ENCODE data around the gene INPP5A. TPM values are rescaled to one million over a fixed set of nuclear protein-coding genes. Genes with fewer than 3 reads are reported as not detected.

Gene INPP5A
- total and polyA plus RNA-seq, 10 of the 15 experiments (the other 5 are each of a cell fraction or from before 2014, with no cell fraction given) = 0.52 to 15.0 (median 6.3) TPM

GRCh38 chr10:132600416-132600815 is 62.8 kb downstream of the INPP5A start:
- H3K4me3 ChIP-seq = no peak overlapping the region
- BruUV-seq (replicated peaks) = no TSS peak
- ChIA-PET CTCF (no interaction called here), POLR2A (no interaction called here), RAD21 (ENCODE audit: unreplicated experiment) (no interaction called here), SMC1A (ENCODE audit: uncharacterized antibody, unreplicated experiment) (no interaction called here)
- H3K4me2 ChIP-seq (ENCODE audit: control insufficient read depth, insufficient read depth) = no peak overlapping the region
- no peak for FAIRE-seq
- no peak overlapping the region for H2AFZ ChIP-seq (ENCODE audit: control insufficient read depth, low read depth, low read length)
- H3K79me2 ChIP-seq (ENCODE audit: control insufficient read depth, insufficient read depth, low read length) = peaks cover 4% of the 10 kb centered on the region; the same call in 1 of the 2 replicates
- H3K27ac ChIP-seq (ENCODE audit: control insufficient read depth, insufficient read depth) = no peak overlapping the region
- H3K9ac ChIP-seq (ENCODE audit: control insufficient read depth, insufficient read depth, low read length) = no peak overlapping the region
- no peak for DNase-seq (ENCODE audit: low read depth, low spot score)
- in situ Hi-C loops (cut with MboI) = no loop called here
- no peaks in the 10 kb centered on the region for H3K4me1 ChIP-seq (ENCODE audit: control insufficient read depth, insufficient read depth, low read length)
- H3K27me3 ChIP-seq (replicated peaks in 1 of 2; ENCODE audit: control insufficient read depth in 2 of 2, insufficient read depth in 2 of 2, low read length in 1 of 2) = no peaks in the 10 kb centered on the region
- H4K20me1 ChIP-seq (ENCODE audit: control insufficient read depth, insufficient read depth) = no peaks in the 10 kb centered on the region
- TF ChIP-seq EED (IDR thresholded peaks at IDR 0.05; ENCODE audit: low read depth) = no peak
- no peak for TF ChIP-seq POLR2AphosphoS2 (IDR thresholded peaks at IDR 0.05; ENCODE audit: low read depth, low read length)
- no peak for TF ChIP-seq ZBTB11 (CRISPR knock-in tag; IDR thresholded peaks at IDR 0.05)
- no peak for ATAC-seq
- H3K36me3 ChIP-seq (ENCODE audit: control insufficient read depth in 2 of 2, insufficient read depth in 2 of 2, low read length in 1 of 2) = no peaks in the 10 kb centered on the region
- 78% methylated on average over 3 of the region's 3 CpGs for WGBS (ENCODE audit: insufficient coverage, insufficient replicate concordance, low lambda C conversion rate, missing lambda C conversion rate)
- H3K9me3 ChIP-seq (replicated peaks; ENCODE audit: control insufficient read depth, insufficient read depth, low read length) = peaks cover 9% of the 10 kb centered on the region; the same call in 2 of the 3 replicates
- intact Hi-C loops (cut with micrococcal nuclease; ENCODE audit: unreplicated experiment) = no loop called here

- TF ChIP-seq LARP7 (IDR thresholded peaks at IDR 0.05) = no peak
- TF ChIP-seq JUND (IDR thresholded peaks at IDR 0.05; ENCODE audit: low read depth, low read length) = no peak
- TF ChIP-seq ATF3 (IDR thresholded peaks at IDR 0.05; ENCODE audit: borderline replicate concordance, extremely low read depth, low read depth, low read length) = no peak
- peaks cover 4% of the 10 kb centered on the region; the same call in 1 of the 2 replicates for H3K79me2 ChIP-seq (ENCODE audit: control insufficient read depth, insufficient read depth, low read length)
- ChIA-PET POLR2A (no interaction called here), SMC1A (ENCODE audit: uncharacterized antibody, unreplicated experiment) (no interaction called here), RAD21 (ENCODE audit: unreplicated experiment) (no interaction called here), CTCF (interaction anchor here (1.3 kb wide), 1 partner anchor 142 kb away, joined by 3 read pairs; no protein-coding TSS in a partner anchor)
- intact Hi-C loops (cut with micrococcal nuclease; ENCODE audit: unreplicated experiment) = no loop called here
- H3K27me3 ChIP-seq (replicated peaks in 1 of 2; ENCODE audit: control insufficient read depth in 2 of 2, insufficient read depth in 2 of 2, low read length in 1 of 2) = no peaks in the 10 kb centered on the region
- H3K27ac ChIP-seq (ENCODE audit: control insufficient read depth, insufficient read depth) = no peak overlapping the region
- no peak overlapping the region for H3K9ac ChIP-seq (ENCODE audit: control insufficient read depth, insufficient read depth, low read length)
- ATAC-seq = no peak
- peaks cover 9% of the 10 kb centered on the region; the same call in 2 of the 3 replicates for H3K9me3 ChIP-seq (replicated peaks; ENCODE audit: control insufficient read depth, insufficient read depth, low read length)
- DNase-seq (ENCODE audit: low read depth, low spot score) = no peak
- no peaks in the 10 kb centered on the region for H3K36me3 ChIP-seq (ENCODE audit: control insufficient read depth in 2 of 2, insufficient read depth in 2 of 2, low read length in 1 of 2)
- H3K4me2 ChIP-seq (ENCODE audit: control insufficient read depth, insufficient read depth) = no peak overlapping the region
- no peak overlapping the region for H2AFZ ChIP-seq (ENCODE audit: control insufficient read depth, low read depth, low read length)
- in situ Hi-C loops (cut with MboI) = no loop called here
- no peak for FAIRE-seq
- no peak overlapping the region for H3K4me3 ChIP-seq
- H3K4me1 ChIP-seq (ENCODE audit: control insufficient read depth, insufficient read depth, low read length) = no peaks in the 10 kb centered on the region
- WGBS (ENCODE audit: insufficient coverage, insufficient replicate concordance, low lambda C conversion rate, missing lambda C conversion rate) = 44% methylated on average over 1 of the region's 1 CpG
- H4K20me1 ChIP-seq (ENCODE audit: control insufficient read depth, insufficient read depth) = no peaks in the 10 kb centered on the region
- no TSS peak for BruUV-seq (replicated peaks)
Measured at GRCh38 chr10:132601567-132601966, 64.0 kb downstream of the INPP5A start.

All from GM12878 (cell line).